NCI-H82 treated with DMSO at 0.1 percent for 48 hours (cell line): ENCODE results near the gene SIRT4.
"Not testable (repeated sequence)": the region's sequence is repeated elsewhere in the genome, so short reads cannot be mapped to it uniquely, and the experiment has no call there.

Experiments
- DNase-seq: peaks from one replicate; lab custom pipeline; 2025; ENCODE audit not compliant: unreplicated experiment; lab: John Stamatoyannopoulos, UW

SIRT4 gene, protein sequence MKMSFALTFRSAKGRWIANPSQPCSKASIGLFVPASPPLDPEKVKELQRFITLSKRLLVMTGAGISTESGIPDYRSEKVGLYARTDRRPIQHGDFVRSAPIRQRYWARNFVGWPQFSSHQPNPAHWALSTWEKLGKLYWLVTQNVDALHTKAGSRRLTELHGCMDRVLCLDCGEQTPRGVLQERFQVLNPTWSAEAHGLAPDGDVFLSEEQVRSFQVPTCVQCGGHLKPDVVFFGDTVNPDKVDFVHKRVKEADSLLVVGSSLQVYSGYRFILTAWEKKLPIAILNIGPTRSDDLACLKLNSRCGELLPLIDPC

DNA sequence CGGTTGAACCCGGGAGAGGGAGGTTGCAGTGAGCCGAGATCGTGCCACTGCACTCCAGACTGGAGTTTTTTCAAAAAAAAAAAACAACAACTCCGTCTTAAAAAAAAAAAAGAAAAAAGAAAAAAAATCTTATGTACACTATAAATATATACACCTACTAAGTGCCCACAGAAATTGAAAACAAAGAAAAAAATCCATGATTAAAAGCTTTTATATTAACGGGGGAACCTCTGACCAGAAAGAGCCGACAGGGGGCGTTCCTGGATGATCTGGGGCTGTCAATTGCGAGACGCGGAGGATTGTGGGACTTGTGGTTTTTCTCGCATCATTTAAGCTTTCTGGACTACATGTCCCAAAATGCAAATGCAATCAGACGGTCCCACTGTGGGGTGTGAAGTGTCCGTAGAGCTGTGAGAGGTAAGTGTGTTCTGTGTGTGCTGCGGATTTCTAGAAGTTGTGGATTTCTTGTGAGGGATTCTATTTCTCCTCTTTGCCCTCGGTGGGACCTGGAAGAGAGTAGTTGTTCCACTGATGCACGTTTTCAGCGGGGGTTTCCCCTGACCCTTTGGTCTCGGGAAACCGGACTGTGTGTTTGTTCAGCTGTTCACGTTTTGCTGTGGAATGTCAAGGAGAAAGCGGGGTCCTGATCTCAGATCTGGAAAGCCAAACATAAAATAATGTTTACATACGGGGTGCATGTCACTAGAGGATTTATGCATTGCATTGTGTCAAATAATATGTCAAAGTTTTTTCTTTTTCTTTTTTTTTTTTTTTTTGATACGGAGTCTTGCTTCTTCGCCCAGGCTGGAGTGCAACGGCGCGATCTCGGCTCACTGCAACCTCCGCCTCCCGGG is at the start of gene SIRT4:
SIRT4 (plus strand) TSS at position 360 of the 854 bp plus-strand sequence. CDS start 1,241 bp downstream, outside the sequence.
- DNase-seq: peak; percentile 92

DNA sequence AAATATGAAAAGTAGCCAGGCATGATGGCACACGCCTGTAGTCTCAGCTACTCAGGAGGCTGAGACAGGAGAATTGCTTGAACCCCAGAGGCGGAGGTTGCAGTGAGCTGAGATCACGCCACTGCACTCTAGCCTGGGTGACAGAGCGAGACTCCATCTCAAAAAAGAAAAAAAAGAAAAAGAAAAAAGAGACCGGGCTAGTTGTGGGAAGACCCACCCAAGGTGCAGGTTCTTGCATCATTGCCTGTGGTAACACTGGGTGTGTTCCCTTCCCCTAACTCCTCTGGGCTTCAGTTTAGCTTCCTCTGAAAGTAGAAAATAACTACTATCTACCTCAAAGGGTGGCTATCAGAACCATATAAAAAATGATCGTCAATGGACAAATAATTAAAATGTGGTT is 48.8 kb upstream of the SIRT4 start:
- DNase-seq: not testable (repeated sequence)

- no peak for DNase-seq
Measured at GRCh38 chr12:120254809-120255208, 47.3 kb upstream of the SIRT4 start.

- DNase-seq: no peak
Measured at GRCh38 chr12:120257041-120257821, 44.9 kb upstream of the SIRT4 start.

DNA sequence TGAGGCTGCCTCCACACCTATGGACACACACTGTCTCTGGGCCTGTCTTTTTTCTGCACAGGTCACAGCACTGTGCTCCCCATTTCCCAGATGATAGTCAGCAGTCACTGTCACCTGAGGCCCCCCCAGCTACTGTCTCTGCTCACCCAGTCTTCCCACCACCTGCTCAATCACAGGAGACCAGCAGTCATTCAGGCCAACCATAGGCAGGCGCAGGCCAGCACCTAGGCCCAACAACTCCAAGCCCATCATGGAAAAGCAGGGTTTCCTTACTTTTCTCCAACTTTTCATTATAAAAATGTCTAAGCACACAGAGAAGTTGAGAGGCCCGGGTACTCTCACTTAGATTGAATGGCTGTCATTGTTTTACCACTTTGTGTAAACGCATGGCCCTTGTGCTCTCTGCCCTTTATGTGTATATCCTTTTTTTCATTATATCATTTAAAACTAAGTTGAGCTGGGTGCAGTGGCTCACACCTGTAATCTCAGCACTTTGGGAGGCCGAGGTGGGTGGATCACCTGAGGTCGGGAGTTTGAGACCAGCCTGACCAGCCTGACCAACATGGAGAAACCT is 43.7 kb upstream of the SIRT4 start:
- DNase-seq: no peak

DNA sequence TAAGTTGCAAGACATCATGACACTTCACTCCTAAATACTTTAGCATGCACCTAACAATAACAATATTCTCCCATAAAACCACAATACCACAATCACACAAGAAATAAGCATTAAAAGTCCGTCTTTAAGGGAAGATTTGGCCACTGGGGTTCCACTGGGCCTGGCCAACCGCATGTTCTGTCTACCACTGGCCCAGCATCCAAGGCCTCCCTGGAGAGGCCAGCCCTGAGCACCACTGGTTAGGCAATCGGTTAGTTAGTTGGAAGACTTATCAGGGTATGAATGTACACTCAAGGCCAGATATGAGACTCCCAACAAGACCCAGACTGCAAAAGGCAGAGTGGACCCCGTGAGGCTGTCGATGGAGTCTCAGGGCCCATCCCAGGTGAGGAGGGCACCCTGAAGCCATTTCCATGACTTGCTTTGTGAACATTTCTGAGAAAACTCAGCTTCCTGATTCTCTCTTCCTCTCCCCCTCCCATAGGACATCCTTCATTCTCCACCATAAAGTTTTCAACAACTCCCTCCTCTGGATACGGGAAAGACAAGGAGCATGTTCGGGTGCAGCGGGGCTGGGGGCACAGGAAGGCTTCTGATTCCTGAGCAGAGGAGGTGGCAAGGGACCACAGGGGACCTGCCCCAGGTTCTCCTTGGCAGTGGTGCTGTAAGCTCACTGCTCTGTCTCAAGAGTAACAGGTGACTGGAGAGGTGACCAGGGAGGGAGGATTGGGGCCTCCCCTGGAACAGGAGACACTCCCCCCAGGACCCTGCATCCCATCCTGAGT is 42.5 kb upstream of the SIRT4 start:
- no peak for DNase-seq

GRCh38 chr12:120260607-120261006 is 41.5 kb upstream of the SIRT4 start:
- DNase-seq: no peak

DNA sequence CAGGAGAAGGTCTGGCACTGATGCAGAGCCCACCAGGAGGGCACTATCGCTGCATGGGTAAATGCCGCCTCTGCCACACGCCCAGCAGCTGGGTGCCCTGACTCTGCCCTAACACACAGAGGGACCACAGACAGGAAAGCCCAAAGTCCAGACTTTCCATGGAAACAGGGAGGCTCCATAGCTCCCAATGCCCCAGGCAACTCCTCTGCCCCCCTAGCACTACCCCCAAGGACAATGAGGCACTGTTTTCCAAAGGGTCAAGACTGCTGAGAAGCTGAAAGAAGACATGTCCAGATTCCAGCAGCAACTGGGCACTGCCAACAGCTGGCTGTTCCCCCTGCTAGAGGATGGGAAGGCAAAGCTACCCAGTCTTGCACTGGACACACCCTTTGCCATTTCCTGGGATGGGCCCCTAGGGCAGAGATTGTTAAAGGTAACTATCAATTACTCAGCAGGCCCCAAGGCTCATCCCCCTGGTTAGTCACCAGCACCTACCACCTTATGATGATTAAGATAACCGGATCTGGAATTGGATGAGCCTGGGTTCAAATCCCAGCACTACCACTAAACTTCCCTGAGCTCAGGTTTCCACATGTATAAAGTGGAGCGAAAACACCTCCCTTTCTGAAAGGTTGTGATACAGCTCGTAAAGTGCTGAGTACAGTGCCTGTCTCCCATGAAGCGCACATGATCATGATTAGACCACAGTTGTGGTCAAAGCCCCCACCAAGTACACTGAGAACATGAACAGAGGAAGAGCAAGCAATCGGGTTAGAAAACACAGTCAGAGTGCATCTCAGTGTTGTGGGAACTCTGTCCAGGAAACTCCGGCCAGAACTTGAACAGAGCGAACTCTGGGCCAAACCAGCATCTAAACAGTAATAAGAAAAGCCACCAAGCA is 39.9 kb upstream of the SIRT4 start:
- no peak for DNase-seq

GRCh38 chr12:120262852-120263747 is 39.0 kb upstream of the SIRT4 start:
- DNase-seq: no peak

- no peak for DNase-seq
Measured at GRCh38 chr12:120263748-120264085, 38.4 kb upstream of the SIRT4 start.

DNA sequence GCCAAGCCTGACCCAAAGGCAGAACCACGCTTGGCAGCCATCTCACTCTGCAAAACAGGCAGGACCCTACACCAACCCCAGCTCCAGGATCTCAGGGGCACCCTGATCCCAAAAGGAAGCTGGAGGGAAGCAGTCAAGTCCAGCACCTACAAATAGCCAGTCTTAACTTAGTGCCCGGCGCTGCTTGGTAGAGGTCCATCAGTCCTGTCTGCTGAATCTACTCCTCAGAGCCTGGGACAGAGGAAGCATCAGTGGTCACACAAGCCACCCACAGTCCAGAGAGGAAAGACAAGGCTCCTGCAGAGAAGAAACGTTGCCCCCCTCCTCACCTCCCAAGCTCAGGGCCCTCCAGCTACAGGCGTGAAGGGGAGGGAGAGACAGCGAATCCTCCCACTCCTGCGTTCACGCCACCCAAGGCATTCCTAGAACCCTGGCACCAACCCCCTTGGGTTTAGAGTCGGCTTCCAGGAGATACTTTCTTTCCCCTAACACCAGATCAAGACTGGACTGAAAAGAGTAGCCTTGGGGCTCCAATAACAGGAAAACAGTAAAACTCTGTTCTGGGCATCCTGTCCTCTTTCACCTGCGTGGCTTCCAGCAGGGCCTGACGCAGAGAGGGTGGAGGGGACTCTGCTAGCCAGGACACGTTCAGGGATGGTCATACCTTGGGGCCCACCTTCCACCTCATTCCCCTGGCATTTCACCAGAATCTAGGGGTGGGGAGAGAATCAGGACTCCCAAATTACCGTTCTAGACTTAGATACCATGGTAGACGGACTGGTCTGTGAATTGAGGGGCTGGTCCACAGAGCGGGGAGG is 37.8 kb upstream of the SIRT4 start:
- DNase-seq: no peak

GRCh38 chr12:120264904-120265472 is 37.1 kb upstream of the SIRT4 start:
- DNase-seq: no peak

- peak; percentile 32 for DNase-seq
Measured at GRCh38 chr12:120265473-120266179, 36.5 kb upstream of the SIRT4 start, which contains the start of gene PXN. Gene PXN, minus strand, starts transcription at chr12:120265730. Its CDS starts 101 bp downstream, at chr12:120265629.

- DNase-seq: no peak
Measured at GRCh38 chr12:120266180-120266870, 35.8 kb upstream of the SIRT4 start.

DNA sequence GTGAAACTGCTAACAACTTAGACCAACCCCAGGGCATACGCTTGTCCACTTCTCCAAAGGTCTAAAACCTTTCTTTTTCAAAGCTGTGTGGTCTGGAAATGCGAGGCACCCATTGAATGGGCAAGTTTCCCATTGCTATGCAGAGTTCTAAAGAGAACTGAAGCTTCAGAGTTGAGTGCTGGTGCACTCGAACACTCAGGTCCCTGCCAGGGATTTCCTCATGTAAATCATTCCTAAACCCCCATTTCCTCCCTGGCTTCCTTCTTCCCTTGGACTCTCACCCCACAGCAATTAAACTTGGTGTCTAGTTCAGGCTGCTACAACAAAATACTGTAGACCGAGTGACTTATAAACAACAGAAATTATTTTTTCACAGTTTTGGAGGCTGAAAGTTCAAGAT is 34.4 kb upstream of the SIRT4 start:
- DNase-seq: no peak

- no peak for DNase-seq
Measured at GRCh38 chr12:120276734-120277133, 25.4 kb upstream of the SIRT4 start.
